Adrenal gland (tissue), 12 donors: ENCODE data around the gene NRSN2. TPM values are rescaled to one million over a fixed set of nuclear protein-coding genes. Genes with fewer than 3 reads are reported as not detected.

Experiments used
- DNase-seq, 7 donors: peaks; one replicate each; pipeline ENCODE4 v3.0.0-alpha.2; 2019 to 2020
- H3K27ac ChIP-seq, 5 donors: fragments of 200-600 bp; sonication (generic) in 4 of 5; 1 replicate in 3 of 5; 2 replicates in 2 of 5; pipeline versions ENCODE4 v1.5.1 to v1.8.0; 2016 to 2020; ENCODE audit warnings: mild to moderate bottlenecking in 1 of 5
- H3K27me3 ChIP-seq: fragments of 200-600 bp; 2 replicates; pipeline ENCODE4 v1.8.0; 2021
- H3K36me3 ChIP-seq, 2 donors: fragments of 200-600 bp; replicated peaks in 1 of 2; 1 replicate in 1 of 2; 2 replicates in 1 of 2; pipeline versions ENCODE4 v1.5.1 to v1.8.0; 2018 to 2022
- H3K4me1 ChIP-seq, 2 donors: fragments of 200-600 bp; replicated peaks in 1 of 2; 1 replicate in 1 of 2; 2 replicates in 1 of 2; pipeline versions ENCODE4 v1.5.1 to v1.8.0; 2018 to 2021
- H3K4me3 ChIP-seq, 4 donors: fragments of 200-600 bp; sonication (generic) in 3 of 4; one replicate each; pipeline ENCODE4 v1.5.1; 2016 to 2018
- H3K9me3 ChIP-seq, 3 donors: fragments of 200-600 bp; sonication (generic) in 1 of 3; replicated peaks in 1 of 3; 1 replicate in 2 of 3; 2 replicates in 1 of 3; pipeline versions ENCODE4 v1.5.1 to v1.8.0; 2016 to 2021
- POLR2A ChIP-seq, 2 donors: fragments of 450-650 bp; IDR thresholded peaks; one replicate each; pipeline ENCODE4 v1.6.1; 2017; ENCODE audit warnings: antibody characterized with exemption in 2 of 2, mild to moderate bottlenecking in 2 of 2, moderate library complexity in 1 of 2
- WGBS, 4 donors: extraction: QIAGEN DNeasy Blood & Tissue Kit in 2 of 4; methylation state at CpG; one replicate each; pipeline versions ENCODE4 v1.1.5 to v1.1.7; 2013 to 2017; 5-methylcytosine and 5-hydroxymethylcytosine counted together
- intact Hi-C, 2 donors: fragments of 100-400 bp; cut with DNase I; formaldehyde crosslinking; loops; one replicate each; pipeline versions ENCODE4 v1.14.1 to v1.15.0; 2022 to 2023
- polyA plus RNA-seq, 3 donors: library from polyadenylated mRNA; stranded (reverse); fragments of 200-250 nt in 2 of 3; fragments of 350-450 nt in 1 of 3; fragmentation: Illumina TruSeq in 1 of 3; extraction: RNeasy Lipid Tissue Mini Kit (QIAGEN cat#74804) in 1 of 3; gene quantifications; one replicate each; pipeline ENCODE4 v1.2.3, GENCODE V29; 2013 to 2014
- total RNA-seq, 9 donors: library from RNA; depleted of rRNA in 4 of 9; stranded (reverse); fragments of >200 nt in 4 of 9; fragments of 120-200 nt in 1 of 9; fragmentation: NEBNext Ultra II Directional in 1 of 9; extraction: Animal tissue kit (Norgen Biotek cat#: 25700) in 1 of 9; gene quantifications; one replicate each; pipeline versions ENCODE4 v1.1.0 to v1.2.4, GENCODE V29; 2013 to 2023
- TF ChIP-seq, protein P1 (sequence below), 6 experiments: fragments of 450-650 bp in 4 of 6; fragments of 200-600 bp in 2 of 6; sonication (generic) in 1 of 6; IDR thresholded peaks; 1 replicate in 5 of 6; 2 replicates in 1 of 6; pipeline versions ENCODE4 v1.5.1 to v1.8.0; 2016 to 2021; ENCODE audit warnings: antibody characterized with exemption in 6 of 6, mild to moderate bottlenecking in 2 of 6, moderate library complexity in 1 of 6
- donor health status: healthy with polysubstance abuse.
- donor health status: Bipolar disorder and iron deficiency.
- donor health status: DM: yes; HTN: yes; CAD: no.
- donor health status: DM: no; HTN: no; CAD: no.
- donor health status: DM: no; HTN: no; CAD: no.
- donor health status: DM: yes; HTN: yes; CAD: no.

Gene NRSN2
- total and polyA plus RNA-seq, 12 donors, result 33.7 to 263 (median 82.1) TPM

DNA sequence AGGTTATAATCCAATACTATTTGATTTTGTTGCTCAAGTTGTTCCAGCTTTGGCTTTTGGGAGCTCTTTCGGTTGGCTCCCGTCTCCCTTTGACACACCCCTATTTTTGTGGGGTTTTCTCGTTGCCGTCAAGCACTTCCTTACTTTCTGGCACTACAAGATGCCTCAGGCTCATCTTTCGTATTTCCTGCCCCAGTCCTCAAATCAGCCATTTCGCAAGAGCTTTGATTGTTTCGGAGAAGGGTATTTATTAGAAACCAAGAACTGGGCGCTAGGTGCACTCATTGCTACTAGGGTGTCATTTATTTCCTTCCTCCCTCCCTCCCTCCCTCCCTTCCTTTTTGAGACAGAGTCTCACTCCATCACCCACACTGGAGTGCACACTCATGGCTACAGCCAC, 34.8 kb upstream of the NRSN2 start:
- intact Hi-C loops, result no loop called here
- Histone ChIP-seq H3K4me3 (no peak overlapping the region), H3K9me3 (no peaks in the 10 kb centered on the region), H3K4me1 (peaks cover 8 to 16% of the 10 kb centered on the region in 2 donors), H3K27ac (no peak overlapping the region), H3K36me3 (no peaks in the 10 kb centered on the region), H3K27me3 (no peaks in the 10 kb centered on the region)
- TF ChIP-seq, protein P1, sequence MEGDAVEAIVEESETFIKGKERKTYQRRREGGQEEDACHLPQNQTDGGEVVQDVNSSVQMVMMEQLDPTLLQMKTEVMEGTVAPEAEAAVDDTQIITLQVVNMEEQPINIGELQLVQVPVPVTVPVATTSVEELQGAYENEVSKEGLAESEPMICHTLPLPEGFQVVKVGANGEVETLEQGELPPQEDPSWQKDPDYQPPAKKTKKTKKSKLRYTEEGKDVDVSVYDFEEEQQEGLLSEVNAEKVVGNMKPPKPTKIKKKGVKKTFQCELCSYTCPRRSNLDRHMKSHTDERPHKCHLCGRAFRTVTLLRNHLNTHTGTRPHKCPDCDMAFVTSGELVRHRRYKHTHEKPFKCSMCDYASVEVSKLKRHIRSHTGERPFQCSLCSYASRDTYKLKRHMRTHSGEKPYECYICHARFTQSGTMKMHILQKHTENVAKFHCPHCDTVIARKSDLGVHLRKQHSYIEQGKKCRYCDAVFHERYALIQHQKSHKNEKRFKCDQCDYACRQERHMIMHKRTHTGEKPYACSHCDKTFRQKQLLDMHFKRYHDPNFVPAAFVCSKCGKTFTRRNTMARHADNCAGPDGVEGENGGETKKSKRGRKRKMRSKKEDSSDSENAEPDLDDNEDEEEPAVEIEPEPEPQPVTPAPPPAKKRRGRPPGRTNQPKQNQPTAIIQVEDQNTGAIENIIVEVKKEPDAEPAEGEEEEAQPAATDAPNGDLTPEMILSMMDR (IDR thresholded peaks at IDR 0.05), result no peak
- no peak for TF ChIP-seq POLR2A (IDR thresholded peaks at IDR 0.05)
- no peak for DNase-seq
- WGBS, 4 donors, result 81 to 91% (median 87%) methylated on average over 8 of the region's 8 CpGs

DNA sequence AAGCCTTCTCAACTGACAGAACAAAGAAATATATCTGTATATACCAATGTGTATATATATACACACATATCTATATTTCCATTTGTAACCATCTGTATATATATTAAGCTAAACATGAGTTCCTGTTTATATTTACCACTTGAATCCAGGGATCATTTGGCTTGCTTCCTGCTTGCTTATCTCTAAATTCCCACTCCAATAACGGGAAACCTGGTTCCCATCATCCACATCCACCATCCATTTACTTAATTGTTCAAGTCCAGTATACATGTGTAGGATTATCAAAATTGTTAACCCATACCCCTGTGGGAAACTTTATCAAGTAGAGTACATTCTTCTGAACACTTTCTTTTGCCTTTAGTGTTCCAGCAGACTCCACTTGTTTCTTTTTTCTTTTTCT, 34.0 kb upstream of the NRSN2 start:
- no peak for TF ChIP-seq POLR2A (IDR thresholded peaks at IDR 0.05)
- TF ChIP-seq, protein P1 (IDR thresholded peaks at IDR 0.05), result no peak
- no peaks in the 10 kb centered on the region for H3K36me3 ChIP-seq
- H3K4me1 ChIP-seq, result peaks cover 8 to 16% of the 10 kb centered on the region in 2 donors
- no peak overlapping the region for H3K27ac ChIP-seq
- H3K9me3 ChIP-seq, result no peaks in the 10 kb centered on the region
- H3K27me3 ChIP-seq, result no peaks in the 10 kb centered on the region
- intact Hi-C loops, result no loop called here
- DNase-seq, result no peak
- 44 to 79% (median 60%) methylated on average over 1 of the region's 1 CpG for WGBS, 4 donors
- no peak overlapping the region for H3K4me3 ChIP-seq

DNA sequence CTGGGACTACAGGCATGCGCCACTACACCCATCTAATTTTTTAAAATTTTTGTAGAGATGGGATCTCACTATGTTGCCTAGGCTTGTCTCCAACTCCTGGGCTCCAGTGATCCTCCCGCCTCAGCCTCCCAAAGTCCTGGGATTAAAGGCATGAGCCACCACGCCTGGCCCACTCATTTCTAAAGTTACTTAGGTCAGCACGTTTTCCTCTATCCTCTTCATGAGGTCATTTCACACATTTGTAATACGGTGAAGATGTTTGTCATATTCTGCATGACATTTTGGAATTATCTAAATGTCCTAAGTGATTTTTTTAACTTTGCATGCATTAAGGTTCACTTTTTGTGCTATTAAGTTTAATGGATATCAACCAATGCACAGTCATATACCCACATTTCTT, 33.5 kb upstream of the NRSN2 start:
- Histone ChIP-seq H3K4me3 (no peak overlapping the region), H3K9me3 (no peaks in the 10 kb centered on the region), H3K27ac (no peak overlapping the region), H3K4me1 (peaks cover 8 to 16% of the 10 kb centered on the region in 2 donors), H3K27me3 (no peaks in the 10 kb centered on the region), H3K36me3 (no peaks in the 10 kb centered on the region)
- 87 to 89% (median 88%) methylated on average over 5 of the region's 5 CpGs for WGBS, 4 donors
- no peak for DNase-seq
- TF ChIP-seq, protein P1 (IDR thresholded peaks at IDR 0.05), result no peak
- no peak for TF ChIP-seq POLR2A (IDR thresholded peaks at IDR 0.05)
- intact Hi-C loops, result no loop called here

DNA sequence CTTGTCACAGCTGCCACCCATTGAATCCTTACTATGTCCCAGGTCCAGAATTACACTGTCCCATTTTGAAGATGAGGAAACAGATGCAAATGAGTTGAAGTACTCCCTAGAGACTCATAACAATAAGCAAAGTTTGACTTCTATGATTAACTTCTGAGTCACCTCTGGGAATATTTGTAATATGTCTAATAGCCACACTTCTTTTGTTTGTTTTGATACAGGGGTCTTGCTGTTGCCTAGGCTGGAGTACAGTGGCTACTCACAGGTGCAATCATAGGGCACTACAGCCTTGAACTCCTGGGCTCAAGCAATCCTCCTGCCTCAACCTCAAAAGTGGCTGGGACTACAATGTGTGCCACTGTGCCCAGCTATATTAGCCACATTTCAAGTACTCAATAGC, 33.0 kb upstream of the NRSN2 start:
- H3K27me3 ChIP-seq, result no peaks in the 10 kb centered on the region
- no peak for TF ChIP-seq POLR2A (IDR thresholded peaks at IDR 0.05)
- TF ChIP-seq, protein P1 (IDR thresholded peaks at IDR 0.05), result no peak
- H3K4me1 ChIP-seq, result peaks cover 8 to 15% of the 10 kb centered on the region in 2 donors
- H3K4me3 ChIP-seq, result no peak overlapping the region
- no peak overlapping the region for H3K27ac ChIP-seq
- intact Hi-C loops, result no loop called here
- no peak for DNase-seq
- no peaks in the 10 kb centered on the region for H3K9me3 ChIP-seq
- H3K36me3 ChIP-seq, result no peaks in the 10 kb centered on the region
